GM12873 (cell line): ENCODE results near the gene NPTX2.

Experiments used
- CTCF ChIP-seq: IDR thresholded peaks from 2 replicates; pipeline ENCODE4 v1.5.1; 2012; ENCODE audit warnings: low read depth, mild to moderate bottlenecking, moderate library complexity, low read length, control low read depth; ENCODE audit not compliant: insufficient read depth; ENCODE audit errors: missing control alignments

Gene NPTX2

GRCh38 chr7:98575878-98576277 lies 41.2 kb upstream of the NPTX2 start:
- TF ChIP-seq CTCF = no peak

- no peak for TF ChIP-seq CTCF
These were observed 32.3 kb upstream of the NPTX2 start for GRCh38 chr7:98584830-98585229.

GRCh38 chr7:98591926-98592325 lies 25.2 kb upstream of the NPTX2 start:
- no peak for TF ChIP-seq CTCF

GRCh38 chr7:98594348-98594747 lies 22.7 kb upstream of the NPTX2 start:
- TF ChIP-seq CTCF = no peak

- no peak for TF ChIP-seq CTCF
These were observed 22.3 kb upstream of the NPTX2 start for GRCh38 chr7:98594787-98595186.

GRCh38 chr7:98598846-98599615 lies 18.1 kb upstream of the NPTX2 start:
- TF ChIP-seq CTCF = no peak

GRCh38 chr7:98599886-98600285 lies 17.2 kb upstream of the NPTX2 start:
- TF ChIP-seq CTCF = no peak
